Measurements from ENCODE around the gene PPARG. TPM values are rescaled to one million over a fixed set of nuclear protein-coding genes. Genes with fewer than 3 reads are reported as not detected.

The PPARG gene
- polyA plus RNA-seq, 1 experiment = 3.5 TPM

DNA sequence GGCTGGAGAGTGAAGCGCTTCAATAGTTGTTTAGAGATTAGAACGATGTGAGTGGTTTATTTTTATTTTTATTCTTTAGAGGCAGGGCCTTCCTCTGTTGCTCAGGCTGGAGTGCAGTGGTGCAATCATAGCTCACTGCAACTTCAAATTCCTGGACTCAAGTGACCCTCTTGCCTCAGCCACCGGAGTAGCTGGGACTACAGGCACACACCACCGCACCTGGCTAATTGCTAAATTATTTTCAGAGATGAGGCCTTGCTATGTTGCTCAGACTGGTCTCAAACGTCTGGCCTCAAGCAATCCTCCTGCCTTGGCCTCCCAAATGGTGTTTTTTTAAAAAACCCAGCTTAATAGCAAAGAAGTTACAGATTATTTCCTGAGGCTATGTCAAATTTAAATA lies 29.0 kb downstream of the PPARG start:
- POLR2A ChIA-PET = no interaction called here
- DNase-seq (ENCODE audit: low read depth) = no peak
- CTCF ChIA-PET = interaction anchor here (0.5 kb wide), 1 partner anchor 36 kb away, joined by 3 read pairs; no protein-coding TSS in a partner anchor
- Histone ChIP-seq H3K36me3 (ENCODE audit: control insufficient read depth, insufficient read depth, low read length) (no peaks in the 10 kb centered on the region), H3K4me3 (ENCODE audit: low read depth, low read length) (no peak overlapping the region), H3K27me3 (ENCODE audit: control insufficient read depth, insufficient read depth, low read length) (no peaks in the 10 kb centered on the region)
- TF ChIP-seq, protein P1, sequence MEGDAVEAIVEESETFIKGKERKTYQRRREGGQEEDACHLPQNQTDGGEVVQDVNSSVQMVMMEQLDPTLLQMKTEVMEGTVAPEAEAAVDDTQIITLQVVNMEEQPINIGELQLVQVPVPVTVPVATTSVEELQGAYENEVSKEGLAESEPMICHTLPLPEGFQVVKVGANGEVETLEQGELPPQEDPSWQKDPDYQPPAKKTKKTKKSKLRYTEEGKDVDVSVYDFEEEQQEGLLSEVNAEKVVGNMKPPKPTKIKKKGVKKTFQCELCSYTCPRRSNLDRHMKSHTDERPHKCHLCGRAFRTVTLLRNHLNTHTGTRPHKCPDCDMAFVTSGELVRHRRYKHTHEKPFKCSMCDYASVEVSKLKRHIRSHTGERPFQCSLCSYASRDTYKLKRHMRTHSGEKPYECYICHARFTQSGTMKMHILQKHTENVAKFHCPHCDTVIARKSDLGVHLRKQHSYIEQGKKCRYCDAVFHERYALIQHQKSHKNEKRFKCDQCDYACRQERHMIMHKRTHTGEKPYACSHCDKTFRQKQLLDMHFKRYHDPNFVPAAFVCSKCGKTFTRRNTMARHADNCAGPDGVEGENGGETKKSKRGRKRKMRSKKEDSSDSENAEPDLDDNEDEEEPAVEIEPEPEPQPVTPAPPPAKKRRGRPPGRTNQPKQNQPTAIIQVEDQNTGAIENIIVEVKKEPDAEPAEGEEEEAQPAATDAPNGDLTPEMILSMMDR (IDR thresholded peaks at IDR 0.05; ENCODE audit: insufficient read depth, low read depth, low read length) = no peak

DNA sequence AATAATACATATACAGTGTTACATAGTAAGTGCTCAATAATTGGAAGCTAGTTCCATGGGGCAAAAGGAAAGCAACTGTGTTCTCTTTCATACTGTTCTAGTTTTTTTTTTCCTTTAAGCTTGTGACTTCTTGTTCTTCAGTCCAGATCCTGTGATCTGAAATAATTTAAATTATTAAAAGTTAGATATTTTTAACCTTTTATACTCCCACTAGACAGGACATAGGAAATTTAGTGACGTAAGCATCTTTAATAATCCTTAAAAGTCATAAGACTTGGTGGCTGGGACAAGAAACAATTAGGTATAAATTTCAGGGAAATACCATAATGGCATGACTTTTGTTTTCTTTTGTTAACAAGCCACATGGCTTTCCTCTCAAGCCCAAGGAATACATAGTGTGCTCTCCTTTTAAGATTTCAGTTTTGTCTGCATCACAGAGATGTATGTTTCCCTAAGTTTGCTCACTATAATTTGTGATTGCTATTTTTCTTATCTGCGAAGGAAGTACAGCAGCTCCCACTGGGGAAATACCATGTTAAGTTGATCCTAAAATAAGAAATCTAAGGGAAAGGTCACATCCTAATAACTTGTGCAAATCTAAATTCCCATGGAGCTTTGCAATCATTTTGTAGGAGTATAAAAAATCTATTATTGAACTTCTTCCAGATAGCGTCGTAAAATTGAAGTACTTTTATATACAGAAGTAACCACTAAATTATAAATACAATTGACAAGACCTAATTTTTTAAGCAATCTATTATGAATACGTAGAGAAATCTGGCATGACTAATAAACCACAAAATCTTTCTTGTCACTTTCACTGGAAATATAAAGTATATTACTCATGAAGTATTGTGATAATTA lies 30.1 kb downstream of the PPARG start:
- Histone ChIP-seq H3K36me3 (ENCODE audit: control insufficient read depth, insufficient read depth, low read length) (no peaks in the 10 kb centered on the region), H3K27me3 (ENCODE audit: control insufficient read depth, insufficient read depth, low read length) (no peaks in the 10 kb centered on the region), H3K4me3 (ENCODE audit: low read depth, low read length) (no peak overlapping the region)
- CTCF ChIA-PET = interaction anchor here (0.5 kb wide), 1 partner anchor 37 kb away, joined by 3 read pairs; no protein-coding TSS in a partner anchor
- TF ChIP-seq, protein P1 (IDR thresholded peaks at IDR 0.05; ENCODE audit: insufficient read depth, low read depth, low read length) = no peak
- no peak for DNase-seq (ENCODE audit: low read depth)
- POLR2A ChIA-PET = no interaction called here

DNA sequence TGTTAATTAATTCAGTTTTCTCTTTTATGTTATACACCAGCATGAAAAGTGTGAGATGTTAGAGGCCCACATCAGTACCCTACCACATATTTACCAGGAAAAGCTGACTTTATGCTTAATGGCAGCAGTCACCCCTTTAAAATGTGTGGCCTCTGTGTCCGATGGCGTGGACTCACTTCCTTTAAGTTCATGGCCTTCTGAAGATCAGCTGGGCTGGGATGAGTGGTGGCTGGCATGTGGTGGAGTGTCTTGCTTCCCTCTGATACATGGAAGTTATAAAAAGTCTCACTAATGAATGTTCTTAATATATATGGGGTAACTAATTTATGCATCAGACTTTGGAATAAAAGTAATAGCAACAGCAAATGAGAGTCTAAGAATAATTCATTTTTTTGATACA lies 32.1 kb downstream of the PPARG start:
- ChIA-PET POLR2A (no interaction called here), CTCF (no interaction called here)

DNA sequence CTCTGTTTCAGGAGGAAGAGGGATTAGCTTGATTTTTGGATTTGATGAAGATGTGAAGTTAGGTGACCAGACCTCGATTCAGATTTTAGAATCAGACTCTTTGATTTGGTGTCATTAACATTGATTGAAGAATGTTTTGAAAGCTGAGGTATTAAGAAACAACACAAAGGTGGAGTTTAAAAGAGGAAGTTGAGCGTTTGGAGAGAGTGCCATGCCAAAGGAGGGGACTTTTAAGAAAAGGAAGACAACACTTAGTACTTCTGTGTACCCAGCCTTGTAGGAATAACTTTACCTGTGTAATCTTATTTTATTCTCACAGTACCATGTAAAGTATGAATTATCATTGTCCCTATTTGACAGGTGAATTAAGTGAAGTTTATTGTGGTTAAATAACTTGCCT lies 34.4 kb downstream of the PPARG start:
- ChIA-PET CTCF (no interaction called here), POLR2A (no interaction called here)
- no peak overlapping the region for H3K4me3 ChIP-seq (ENCODE audit: low read depth, low read length)
- TF ChIP-seq, protein P1 (IDR thresholded peaks at IDR 0.05; ENCODE audit: insufficient read depth, low read depth, low read length) = no peak
- no peaks in the 10 kb centered on the region for H3K27me3 ChIP-seq (ENCODE audit: control insufficient read depth, insufficient read depth, low read length)
- no peak for DNase-seq (ENCODE audit: low read depth)
- no peaks in the 10 kb centered on the region for H3K36me3 ChIP-seq (ENCODE audit: control insufficient read depth, insufficient read depth, low read length)

More for the DNA sequence above, 32.1 kb downstream of the PPARG start:
- TF ChIP-seq, protein P1 (IDR thresholded peaks at IDR 0.05; ENCODE audit: insufficient read depth, low read depth, low read length) = no peak
- no peak for DNase-seq (ENCODE audit: low read depth)
- no peak overlapping the region for H3K4me3 ChIP-seq (ENCODE audit: low read depth, low read length)
- H3K27me3 ChIP-seq (ENCODE audit: control insufficient read depth, insufficient read depth, low read length) = no peaks in the 10 kb centered on the region
- no peaks in the 10 kb centered on the region for H3K36me3 ChIP-seq (ENCODE audit: control insufficient read depth, insufficient read depth, low read length)

DNA sequence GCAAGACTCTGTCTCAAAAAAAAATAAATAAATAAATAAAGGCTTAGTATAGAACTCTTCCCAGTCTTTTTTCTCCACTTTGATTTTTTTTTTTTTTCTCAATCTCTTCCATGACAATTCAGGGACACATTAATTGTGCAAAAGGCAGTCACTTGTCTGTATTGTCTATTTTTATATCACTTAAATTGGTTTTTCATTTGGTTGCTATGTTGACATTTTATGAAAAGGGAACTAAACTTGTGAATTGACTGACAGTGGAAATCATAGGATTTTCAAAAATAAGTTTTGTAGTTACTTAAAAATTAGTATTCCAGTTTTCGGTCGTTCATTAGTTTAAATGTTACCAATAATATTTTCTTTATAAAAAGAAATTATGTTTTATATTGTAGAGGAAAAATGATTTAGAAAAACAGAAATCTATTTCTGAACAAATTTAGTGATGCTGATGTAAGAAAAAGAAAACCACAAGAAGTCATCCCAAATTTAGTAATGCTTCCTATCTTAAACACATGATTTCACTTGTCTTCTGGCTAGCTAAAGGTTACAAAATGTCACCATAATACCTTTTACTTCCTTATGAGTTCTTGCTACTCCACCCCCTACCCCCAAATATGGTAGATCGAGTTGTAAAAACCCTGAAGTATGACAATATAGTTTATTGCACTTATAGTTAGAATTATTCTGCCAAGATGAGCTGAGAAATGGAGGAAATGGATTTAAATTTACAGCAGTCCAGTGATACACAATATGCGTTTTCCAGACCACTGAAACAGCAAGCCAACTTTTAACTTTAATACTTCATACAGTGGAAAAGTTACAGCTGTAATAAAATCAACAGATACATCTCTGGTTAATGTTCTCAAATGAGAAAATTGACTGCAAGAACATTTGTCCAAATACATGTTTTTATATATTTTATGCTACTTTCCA lies 37.0 kb downstream of the PPARG start:
- TF ChIP-seq, protein P1 (IDR thresholded peaks at IDR 0.05; ENCODE audit: insufficient read depth, low read depth, low read length) = no peak
- CTCF ChIA-PET = interaction anchor here (1.3 kb wide), 1 partner anchor 18 kb away, joined by 3 read pairs; no protein-coding TSS in a partner anchor
- Histone ChIP-seq H3K36me3 (ENCODE audit: control insufficient read depth, insufficient read depth, low read length) (no peaks in the 10 kb centered on the region), H3K4me3 (ENCODE audit: low read depth, low read length) (no peak overlapping the region), H3K27me3 (ENCODE audit: control insufficient read depth, insufficient read depth, low read length) (no peaks in the 10 kb centered on the region)
- POLR2A ChIA-PET = no interaction called here
- DNase-seq (ENCODE audit: low read depth) = no peak

Measured in BJ (cell line).